HepG2 (cell line): ENCODE data around the gene UAP1L1. TPM values are rescaled to one million over a fixed set of nuclear protein-coding genes. Genes with fewer than 3 reads are reported as not detected.

Experiments
- AGO1 ChIP-seq: fragments of 200-400 bp; formaldehyde crosslinking; IDR thresholded peaks from 2 replicates; pipeline ENCODE4 v1.6.1; 2017; ENCODE audit warnings: mild to moderate bottlenecking, low read depth, low read length, moderate library complexity; ENCODE audit not compliant: poor library complexity, severe bottlenecking
- E2F1 ChIP-seq: sonication (generic); formaldehyde crosslinking; IDR thresholded peaks from 2 replicates; pipeline ENCODE4 v1.5.0; 2020; ENCODE audit warnings: missing genetic modification reagents
- ELF1 ChIP-seq: sonication (generic); formaldehyde crosslinking; IDR thresholded peaks from 2 replicates; pipeline ENCODE4 v1.4.0; 2020; ENCODE audit warnings: missing genetic modification reagents
- MAFG ChIP-seq: sonication (generic); formaldehyde crosslinking; IDR thresholded peaks from 2 replicates; pipeline ENCODE4 v1.5.1; 2020; ENCODE audit warnings: mild to moderate bottlenecking, missing genetic modification reagents
- NBN ChIP-seq: fragments of 450-650 bp; conservative IDR thresholded peaks from 2 replicates; pipeline ENCODE4 v1.6.1; 2017
- NFYB ChIP-seq: sonication (generic); formaldehyde crosslinking; IDR thresholded peaks from 2 replicates; pipeline ENCODE4 v1.4.0; 2020; ENCODE audit warnings: missing genetic modification reagents
- RFX1 ChIP-seq: fragments of 450-650 bp; IDR thresholded peaks from 2 replicates; pipeline ENCODE4 v1.6.1; 2017
- SIN3A ChIP-seq: IDR thresholded peaks from 2 replicates; pipeline ENCODE4 v1.6.1; 2011; ENCODE audit warnings: low read depth, mild to moderate bottlenecking, control low read depth, low read length, borderline replicate concordance
- SP1 ChIP-seq, 2 experiments: fragments of 450-650 bp in 1 of 2; sonication (generic) in 1 of 2; formaldehyde crosslinking in 1 of 2; IDR thresholded peaks; 2 replicates each; pipeline versions ENCODE4 v1.4.0 to v1.6.1; 2016 to 2020; ENCODE audit warnings: missing genetic modification reagents in 1 of 2
- STAG1 ChIP-seq: sonication (generic); formaldehyde crosslinking; IDR thresholded peaks from 2 replicates; pipeline ENCODE4 v1.4.0; 2020; ENCODE audit warnings: missing genetic modification reagents
- STAT6 ChIP-seq: sonication (generic); formaldehyde crosslinking; IDR thresholded peaks from 2 replicates; pipeline ENCODE4 v1.4.0; 2020; ENCODE audit warnings: missing genetic modification reagents, mild to moderate bottlenecking, borderline replicate concordance
- U2AF2 ChIP-seq: fragments of 200-400 bp; formaldehyde crosslinking; IDR thresholded peaks from 2 replicates; pipeline ENCODE4 v1.6.1; 2017; ENCODE audit warnings: low read depth, mild to moderate bottlenecking, low read length
- UBTF ChIP-seq: sonication (generic); formaldehyde crosslinking; IDR thresholded peaks from 2 replicates; pipeline ENCODE4 v1.4.0; 2020; ENCODE audit warnings: mild to moderate bottlenecking, missing genetic modification reagents
- ZNF138 ChIP-seq: sonication (generic); formaldehyde crosslinking; IDR thresholded peaks from 2 replicates; pipeline ENCODE4 v1.5.0; 2020; ENCODE audit warnings: mild to moderate bottlenecking, low read depth, missing genetic modification reagents
- ZNF605 ChIP-seq: sonication (generic); formaldehyde crosslinking; IDR thresholded peaks from 2 replicates; pipeline ENCODE4 v1.8.0; 2022; ENCODE audit warnings: mild to moderate bottlenecking, missing genetic modification reagents
- ZSCAN21 ChIP-seq: sonication (generic); formaldehyde crosslinking; IDR thresholded peaks from 2 replicates; pipeline ENCODE4 v1.8.0; 2022; ENCODE audit warnings: mild to moderate bottlenecking, missing genetic modification reagents, moderate library complexity, borderline replicate concordance
- polyA plus RNA-seq, 8 experiments: library from polyadenylated mRNA; depleted of rRNA in 3 of 8; stranded (reverse) in 7 of 8; unstranded in 1 of 8; fragments of >200 nt; fragmentation: Illumina TruSeq in 4 of 8; extraction: Trizol in 4 of 8; gene quantifications; 2 replicates each; pipeline versions ENCODE4 v1.2.1 to v1.2.3, GENCODE V29; 2011 to 2016; ENCODE audit warnings: low read depth in 4 of 8, missing spikeins in 1 of 8, mixed read lengths in 1 of 8; ENCODE audit not compliant: insufficient read depth in 1 of 8
- total RNA-seq, 5 experiments: library from RNA; depleted of rRNA; stranded (reverse); fragments of >200 nt; fragmentation: Illumina TruSeq; extraction: Trizol; gene quantifications; 2 replicates each; pipeline ENCODE4 v1.2.3, GENCODE V29; 2016; ENCODE audit warnings: low read depth in 1 of 5

Gene UAP1L1
- total and polyA plus RNA-seq, 2 of the 13 experiments (the other 11 are each of a cell fraction or from before 2014, with no cell fraction given): 5.4 to 6.4 TPM

- no peak for TF ChIP-seq ELF1 (CRISPR knock-in tag)
- TF ChIP-seq ZNF138 (CRISPR knock-in tag): no peak
- 0 out of 2 replicates have a peak, but pooled peaks have one; percentile 6 for TF ChIP-seq ZSCAN21 (CRISPR knock-in tag)
- TF ChIP-seq SIN3A: peak; percentile 63; the same call in 1 of the 2 replicates
- no peak for TF ChIP-seq U2AF2
- TF ChIP-seq AGO1: no peak
- TF ChIP-seq MAFG: 0 out of 2 replicates have a peak, but pooled peaks have one; percentile 11
- TF ChIP-seq STAG1: no peak
- TF ChIP-seq SP1 (IDR thresholded peaks at IDR 0.05): no peak
- peak; percentile 48; the same call in 1 of the 2 replicates for TF ChIP-seq SP1 (CRISPR knock-in tag; IDR thresholded peaks at IDR 0.05)
- TF ChIP-seq ZNF605: peak; percentile 21; the same call in 1 of the 2 replicates
- no peak for TF ChIP-seq NFYB
- no peak for TF ChIP-seq NBN
- TF ChIP-seq STAT6 (CRISPR knock-in tag): no peak
- TF ChIP-seq E2F1 (CRISPR knock-in tag): peak; percentile 51; the same call in 1 of the 2 replicates
- no peak for TF ChIP-seq RFX1
- peak; percentile 63 for TF ChIP-seq UBTF (CRISPR knock-in tag)
Measured at GRCh38 chr9:137053944-137054931, 23.1 kb upstream of the UAP1L1 start, which contains the start of gene ENTPD2 (continued).
